RWPE2 (cell line): ENCODE results near the gene LSM14A.
"Not testable (repeated sequence)": the region's sequence is repeated elsewhere in the genome, so short reads cannot be mapped to it uniquely, and the experiment has no call there.

Experiments used
- ATAC-seq: fragments of 200-7000 bp; cut with Tn5 transposase; 3 replicates; pipeline ENCODE4 v1.9.1; 2021; ENCODE audit warnings: low read depth
- DNase-seq: peaks from one replicate; pipeline ENCODE4 v3.0.0-alpha.2; 2020; ENCODE audit warnings: low spot score
- H3K27ac ChIP-seq: fragments of 450-650 bp; 2 replicates; pipeline ENCODE4 v1.5.1; 2017; ENCODE audit warnings: mild to moderate bottlenecking; ENCODE audit not compliant: poor library complexity, severe bottlenecking
- H3K27me3 ChIP-seq: fragments of 250-450 bp; sonication (Bioruptor Pico); 2 replicates; pipeline ENCODE4 v1.5.1; 2021; ENCODE audit warnings: mild to moderate bottlenecking, moderate library complexity; ENCODE audit not compliant: insufficient read depth, poor library complexity, severe bottlenecking
- H3K36me3 ChIP-seq: fragments of 250-450 bp; sonication (Bioruptor Pico); 2 replicates; pipeline ENCODE4 v1.5.1; 2020; ENCODE audit warnings: low read depth, mild to moderate bottlenecking, moderate library complexity
- H3K4me1 ChIP-seq: fragments of 250-450 bp; sonication (Bioruptor Pico); 2 replicates; pipeline ENCODE4 v1.5.1; 2021; ENCODE audit warnings: mild to moderate bottlenecking, moderate library complexity; ENCODE audit not compliant: insufficient read depth, poor library complexity, severe bottlenecking
- H3K4me3 ChIP-seq: fragments of 250-450 bp; sonication (Bioruptor Pico); 2 replicates; pipeline ENCODE4 v1.5.1; 2021; ENCODE audit warnings: mild to moderate bottlenecking, moderate library complexity; ENCODE audit not compliant: severe bottlenecking
- H3K9me3 ChIP-seq: fragments of 250-450 bp; sonication (Bioruptor Pico); 2 replicates; pipeline ENCODE4 v1.5.1; 2021; ENCODE audit warnings: mild to moderate bottlenecking, moderate library complexity; ENCODE audit not compliant: severe bottlenecking
- TF ChIP-seq, protein P1 (sequence below): fragments of 450-650 bp; IDR thresholded peaks from one replicate; pipeline ENCODE4 v1.5.1; 2017; ENCODE audit warnings: mild to moderate bottlenecking, moderate library complexity; ENCODE audit not compliant: poor library complexity, severe bottlenecking

LSM14A gene

GRCh38 chr19:34236035-34236987 is 64.0 kb downstream of the LSM14A start:
- Histone ChIP-seq H3K4me1 (peaks cover 9% of the 10 kb centered on the region), H3K4me3 (no peak overlapping the region), H3K9me3 (no peaks in the 10 kb centered on the region), H3K27ac (no peak overlapping the region), H3K36me3 (no peaks in the 10 kb centered on the region), H3K27me3 (no peaks in the 10 kb centered on the region)
- ATAC-seq (no peak), DNase-seq (no peak)
- TF ChIP-seq, protein P1, sequence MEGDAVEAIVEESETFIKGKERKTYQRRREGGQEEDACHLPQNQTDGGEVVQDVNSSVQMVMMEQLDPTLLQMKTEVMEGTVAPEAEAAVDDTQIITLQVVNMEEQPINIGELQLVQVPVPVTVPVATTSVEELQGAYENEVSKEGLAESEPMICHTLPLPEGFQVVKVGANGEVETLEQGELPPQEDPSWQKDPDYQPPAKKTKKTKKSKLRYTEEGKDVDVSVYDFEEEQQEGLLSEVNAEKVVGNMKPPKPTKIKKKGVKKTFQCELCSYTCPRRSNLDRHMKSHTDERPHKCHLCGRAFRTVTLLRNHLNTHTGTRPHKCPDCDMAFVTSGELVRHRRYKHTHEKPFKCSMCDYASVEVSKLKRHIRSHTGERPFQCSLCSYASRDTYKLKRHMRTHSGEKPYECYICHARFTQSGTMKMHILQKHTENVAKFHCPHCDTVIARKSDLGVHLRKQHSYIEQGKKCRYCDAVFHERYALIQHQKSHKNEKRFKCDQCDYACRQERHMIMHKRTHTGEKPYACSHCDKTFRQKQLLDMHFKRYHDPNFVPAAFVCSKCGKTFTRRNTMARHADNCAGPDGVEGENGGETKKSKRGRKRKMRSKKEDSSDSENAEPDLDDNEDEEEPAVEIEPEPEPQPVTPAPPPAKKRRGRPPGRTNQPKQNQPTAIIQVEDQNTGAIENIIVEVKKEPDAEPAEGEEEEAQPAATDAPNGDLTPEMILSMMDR = no peak

DNA sequence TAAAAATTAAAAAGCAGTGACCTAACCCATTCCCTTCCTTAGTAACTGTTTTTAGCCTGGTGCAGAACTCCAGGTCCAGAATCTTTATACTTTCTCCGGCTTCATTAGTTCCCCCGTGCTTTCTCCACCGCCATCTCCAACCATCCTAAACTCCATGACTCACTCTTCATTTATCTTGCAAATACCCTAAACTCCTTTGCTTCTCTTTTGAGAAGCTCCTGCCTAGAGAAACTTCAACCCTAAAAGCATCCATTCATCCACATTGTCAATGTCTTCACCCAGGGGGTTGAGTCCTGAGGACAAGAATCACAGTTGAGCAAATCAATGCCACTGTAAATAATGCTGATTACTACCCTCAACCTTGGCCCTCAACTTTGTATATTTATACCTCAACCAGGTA is 65.0 kb downstream of the LSM14A start:
- H3K36me3 ChIP-seq = no peaks in the 10 kb centered on the region
- H3K4me3 ChIP-seq = no peak overlapping the region
- H3K27me3 ChIP-seq = no peaks in the 10 kb centered on the region
- ATAC-seq (no peak), DNase-seq (no peak)
- no peak overlapping the region for H3K27ac ChIP-seq
- H3K4me1 ChIP-seq = peaks cover 6% of the 10 kb centered on the region
- H3K9me3 ChIP-seq = no peaks in the 10 kb centered on the region
- TF ChIP-seq, protein P1 = no peak

DNA sequence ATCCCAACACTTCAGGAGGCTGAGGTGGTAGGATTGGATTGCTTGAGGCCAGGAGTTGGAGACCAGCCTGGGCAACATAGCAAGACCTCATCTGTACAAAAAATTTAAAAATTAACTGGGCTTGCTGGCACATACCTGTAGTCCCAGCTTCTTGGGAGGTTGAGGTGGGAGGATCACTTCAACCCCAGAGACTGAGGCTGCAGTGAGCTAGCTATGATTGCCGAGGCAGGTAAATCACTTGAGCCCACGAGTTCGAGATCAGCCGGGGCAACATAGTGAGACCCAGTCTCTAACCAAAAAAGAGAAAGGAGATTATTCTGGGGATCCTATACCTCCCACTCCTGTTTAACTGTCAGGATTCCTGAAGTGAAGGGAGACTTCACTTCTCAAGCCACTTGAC is 65.6 kb downstream of the LSM14A start:
- ATAC-seq (no peak), DNase-seq (no peak)
- H3K27me3 ChIP-seq = no peaks in the 10 kb centered on the region

DNA sequence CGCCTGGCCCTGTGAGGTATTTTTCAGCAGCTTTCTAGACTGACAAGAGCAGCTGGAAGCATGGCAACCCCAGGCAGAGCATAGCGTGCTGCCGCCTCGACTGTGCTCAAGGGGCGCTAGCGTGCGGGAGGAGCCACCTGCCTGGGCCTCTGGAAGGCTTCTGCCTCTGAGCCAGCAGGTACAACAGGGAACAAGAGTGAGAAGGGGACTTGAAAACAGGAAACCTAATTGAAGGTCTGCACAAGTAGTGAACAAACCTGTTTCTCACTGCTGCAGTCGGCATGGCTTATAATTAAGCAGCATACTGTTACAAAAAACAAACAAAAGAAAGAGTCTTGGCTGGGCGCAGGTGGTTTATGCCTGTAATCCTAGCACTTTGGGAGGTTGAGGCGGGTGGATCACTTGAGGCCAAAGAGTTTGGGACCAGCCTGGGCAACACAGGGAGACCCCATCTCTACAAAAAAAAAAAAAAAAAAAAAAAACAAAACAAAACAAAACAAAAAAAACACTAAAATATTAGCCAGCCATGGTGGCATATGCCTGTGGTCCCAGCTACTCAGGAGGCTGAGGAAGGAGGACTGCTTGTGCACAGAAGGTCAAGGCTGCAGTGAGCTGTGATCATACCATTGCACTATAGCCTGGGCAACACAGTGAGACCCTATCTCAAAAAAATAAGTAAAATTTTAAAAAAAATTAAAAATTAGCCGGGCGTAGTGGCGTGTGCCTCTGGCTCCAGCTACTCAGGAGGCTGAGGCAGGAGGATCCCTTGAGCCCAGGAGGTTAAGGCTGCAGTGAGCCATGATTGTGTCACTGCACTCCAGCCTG is 69.4 kb downstream of the LSM14A start:
- DNase-seq = no peak
- Histone ChIP-seq H3K4me3 (no peak overlapping the region), H3K4me1 (no peaks in the 10 kb centered on the region), H3K27ac (no peak overlapping the region), H3K27me3 (no peaks in the 10 kb centered on the region), H3K9me3 (no peaks in the 10 kb centered on the region), H3K36me3 (no peaks in the 10 kb centered on the region)
- peak; percentile 64 for ATAC-seq
- TF ChIP-seq, protein P1 = peak; percentile 18

More for the DNA sequence above, 65.6 kb downstream of the LSM14A start:
- no peaks in the 10 kb centered on the region for H3K4me1 ChIP-seq
- no peaks in the 10 kb centered on the region for H3K36me3 ChIP-seq
- H3K9me3 ChIP-seq = no peaks in the 10 kb centered on the region
- TF ChIP-seq, protein P1 = no peak
- no peak overlapping the region for H3K4me3 ChIP-seq
- H3K27ac ChIP-seq = no peak overlapping the region

DNA sequence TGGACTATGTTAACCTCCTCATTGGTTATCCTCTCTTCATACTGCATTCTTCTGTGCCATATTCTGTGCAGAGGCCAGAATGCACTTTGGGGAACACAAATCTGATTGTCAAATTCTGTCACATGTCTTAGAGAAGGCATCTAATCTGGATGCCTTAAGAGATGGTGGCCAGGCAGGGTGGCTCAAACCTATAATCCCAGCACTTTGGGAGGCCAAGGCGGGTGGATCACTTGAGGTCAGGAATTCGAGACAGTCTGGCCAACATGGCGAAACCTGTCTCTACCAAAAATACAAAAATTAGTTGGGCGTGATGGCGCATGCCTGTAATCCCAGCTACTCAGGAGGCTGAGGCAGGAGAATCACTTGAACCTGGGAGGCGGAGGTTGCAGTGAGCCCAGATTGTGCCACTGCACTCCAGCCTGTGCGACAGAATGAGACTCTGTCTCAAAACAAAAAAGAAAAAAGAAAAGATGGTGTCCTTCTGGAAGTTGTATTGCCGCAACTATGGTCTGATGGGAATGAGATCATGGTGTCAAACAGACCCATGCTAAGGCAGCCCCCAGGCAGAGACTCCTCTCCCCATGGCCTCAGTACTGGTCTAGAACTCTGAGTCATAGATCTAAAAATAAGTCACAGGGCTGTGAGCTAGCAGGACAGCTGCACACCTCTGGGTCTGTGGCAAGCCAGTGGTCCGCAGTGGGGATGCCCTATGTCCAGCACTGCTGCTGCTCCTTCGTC is 71.0 kb downstream of the LSM14A start:
- not testable (repeated sequence) for H3K27ac ChIP-seq, H3K4me1 ChIP-seq, DNase-seq, H3K36me3 ChIP-seq, H3K4me3 ChIP-seq, H3K27me3 ChIP-seq, H3K9me3 ChIP-seq
- peak; percentile 66 for ATAC-seq
